Ectodermal cell (in vitro differentiated cells): Measurements from ENCODE around the gene PIM2.
A peak's percentile ranks its signal among the peaks of the same experiment; 100 is the strongest.
"Not testable (repeated sequence)": the region's sequence is repeated elsewhere in the genome, so short reads cannot be mapped to it uniquely, and the experiment has no call there.

Experiments
- H3K27ac ChIP-seq: 2 replicates; pipeline ENCODE4 v1.7.0; 2013; ENCODE audit warnings: mild to moderate bottlenecking, low read depth, low read length; ENCODE audit not compliant: insufficient read depth, poor library complexity, severe bottlenecking
- H3K27me3 ChIP-seq: 2 replicates; pipeline ENCODE4 v1.7.0; 2013; ENCODE audit warnings: mild to moderate bottlenecking, low read length; ENCODE audit not compliant: insufficient read depth, control insufficient read depth, poor library complexity, severe bottlenecking
- H3K36me3 ChIP-seq: one replicate; pipeline ENCODE4 v1.7.0; 2013; ENCODE audit warnings: low read length; ENCODE audit not compliant: control insufficient read depth, insufficient read depth
- H3K4me1 ChIP-seq: one replicate; pipeline ENCODE4 v1.7.0; 2013; ENCODE audit warnings: low read length; ENCODE audit not compliant: control insufficient read depth, insufficient read depth
- H3K4me3 ChIP-seq: 2 replicates; pipeline ENCODE4 v1.7.0; 2013; ENCODE audit warnings: low read depth, low read length, control low read depth; ENCODE audit not compliant: insufficient read depth
- H3K9me3 ChIP-seq: 2 replicates; pipeline ENCODE4 v1.7.0; 2013; ENCODE audit warnings: mild to moderate bottlenecking, low read length, moderate library complexity; ENCODE audit not compliant: control insufficient read depth
- WGBS, 2 experiments: methylation state at CpG; one replicate each; pipeline ENCODE4 v1.1.7; 2013; ENCODE audit warnings: missing lambda C conversion rate in 2 of 2; 5-methylcytosine and 5-hydroxymethylcytosine counted together

The PIM2 gene

DNA sequence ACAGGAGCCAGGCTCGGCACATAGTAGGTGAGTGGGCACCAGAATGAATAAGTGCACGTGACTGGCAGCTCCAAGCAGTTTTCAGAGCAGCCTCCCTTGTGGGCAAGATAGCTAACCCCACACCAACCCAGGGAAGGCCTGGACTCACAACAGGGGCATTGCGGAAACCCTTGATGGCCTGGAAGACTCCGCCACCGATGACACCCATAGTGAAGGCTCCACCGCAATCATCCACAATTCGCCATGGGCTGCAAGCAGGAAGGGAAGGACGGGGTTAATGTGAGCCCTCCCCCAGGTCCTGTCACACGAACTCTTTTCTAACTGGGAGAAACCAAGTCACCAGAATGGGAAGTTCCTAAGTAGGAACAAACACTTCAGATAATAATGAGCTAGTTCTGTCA, 22.2 kb downstream of the PIM2 start:
- Histone ChIP-seq H3K36me3 (peaks cover 8% of the 10 kb centered on the region), H3K4me3 (peak overlapping the region; percentile 65), H3K4me1 (no peaks in the 10 kb centered on the region), H3K27me3 (no peaks in the 10 kb centered on the region), H3K27ac (no peak overlapping the region), H3K9me3 (no peaks in the 10 kb centered on the region)
- 35 to 49% methylated on average over 8 to 9 of the region's 9 CpGs for WGBS, 2 experiments

DNA sequence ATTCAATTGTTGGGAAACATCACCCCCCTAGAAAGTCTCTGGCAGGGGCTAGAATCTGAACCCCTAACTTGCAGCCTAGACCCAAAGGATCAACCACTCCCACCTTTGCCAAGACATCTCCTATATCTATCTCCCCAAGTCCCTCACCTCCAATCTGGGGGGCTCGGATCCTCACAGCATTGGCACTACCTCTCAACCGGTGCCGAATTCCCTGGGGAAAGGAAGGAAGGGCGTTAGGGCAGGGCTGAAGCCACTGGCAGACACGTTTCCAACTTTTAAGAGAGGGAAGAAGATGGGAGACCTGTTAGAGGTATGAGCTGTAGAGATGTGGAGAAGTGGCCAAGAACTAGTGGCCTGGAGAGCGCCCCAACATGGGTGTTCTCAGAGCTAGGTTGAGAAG, 23.9 kb downstream of the PIM2 start:
- no peaks in the 10 kb centered on the region for H3K4me1 ChIP-seq
- no peaks in the 10 kb centered on the region for H3K27me3 ChIP-seq
- 95 to 98% methylated on average over 5 to 6 of the region's 6 CpGs for WGBS, 2 experiments

DNA sequence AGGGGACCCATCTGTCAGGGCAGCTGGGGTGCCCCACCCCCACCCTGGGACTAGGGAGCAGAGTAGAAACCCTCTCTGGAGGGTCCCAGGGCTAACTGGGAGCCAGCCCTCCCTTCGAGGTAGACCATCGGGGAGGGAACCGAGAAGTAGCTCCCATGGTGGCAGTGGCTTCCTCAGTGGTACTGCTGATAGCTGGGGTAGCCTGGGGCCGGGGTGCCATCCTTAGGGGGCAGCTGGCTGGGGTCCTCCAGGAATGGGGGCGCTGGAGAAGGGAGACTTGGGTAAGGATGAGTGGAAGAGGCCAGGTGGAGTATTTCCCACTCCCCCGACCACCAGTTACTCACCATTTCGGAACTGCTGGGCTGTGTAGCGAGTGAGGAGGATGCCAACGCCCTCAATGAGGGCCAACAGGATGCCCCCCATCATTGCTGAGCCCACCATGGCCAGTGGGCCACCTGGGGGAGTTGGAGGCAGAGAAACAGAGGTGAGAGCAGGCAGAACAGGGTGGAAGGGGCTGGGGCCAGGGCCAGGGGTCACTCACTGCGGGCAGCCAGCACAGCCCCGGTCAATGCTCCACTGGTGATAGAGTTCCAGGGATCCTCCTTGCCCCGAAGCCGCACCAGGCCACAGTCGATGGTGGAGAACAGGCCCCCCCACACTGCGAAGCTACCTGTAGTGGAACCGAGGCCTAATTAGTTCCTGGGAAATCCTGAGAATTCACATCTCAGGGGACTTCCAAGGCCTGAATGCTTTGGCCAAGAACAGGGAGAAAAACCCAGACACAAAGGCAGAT, 25.1 kb downstream of the PIM2 start:
- H3K9me3 ChIP-seq = no peaks in the 10 kb centered on the region

More for the DNA sequence above, 23.9 kb downstream of the PIM2 start:
- Histone ChIP-seq H3K27ac (no peak overlapping the region), H3K4me3 (no peak overlapping the region), H3K36me3 (peaks cover 4% of the 10 kb centered on the region), H3K9me3 (no peaks in the 10 kb centered on the region)

DNA sequence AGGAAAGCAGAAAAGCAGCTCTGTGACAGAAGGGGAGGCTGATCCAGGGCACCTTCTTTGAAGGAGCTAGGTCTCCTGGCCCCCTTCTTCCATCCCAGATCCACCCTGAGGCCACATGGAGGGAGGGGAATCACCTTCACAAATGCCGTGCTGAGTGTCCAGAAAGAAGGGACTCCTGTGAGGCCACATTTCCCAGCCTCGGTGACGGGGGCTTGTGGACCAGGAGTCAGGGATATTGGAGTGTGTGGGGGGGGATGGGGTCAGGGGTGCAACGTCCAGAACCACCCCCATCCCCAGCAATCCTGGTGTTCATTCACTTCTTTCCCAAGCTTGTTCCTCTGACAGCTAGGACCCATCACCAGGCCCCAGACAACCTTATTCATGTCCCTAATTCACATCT, 25.9 kb downstream of the PIM2 start:
- no peaks in the 10 kb centered on the region for H3K4me1 ChIP-seq
- 95 to 100% methylated on average over 1 to 4 of the region's 4 CpGs for WGBS, 2 experiments
- H3K4me3 ChIP-seq = no peak overlapping the region
- peaks cover 4% of the 10 kb centered on the region for H3K36me3 ChIP-seq
- no peak overlapping the region for H3K27ac ChIP-seq
- no peaks in the 10 kb centered on the region for H3K27me3 ChIP-seq
- no peaks in the 10 kb centered on the region for H3K9me3 ChIP-seq

More for the DNA sequence above, 25.1 kb downstream of the PIM2 start:
- Histone ChIP-seq H3K36me3 (peaks cover 4% of the 10 kb centered on the region), H3K4me3 (no peak overlapping the region), H3K27ac (no peak overlapping the region), H3K4me1 (no peaks in the 10 kb centered on the region), H3K27me3 (no peaks in the 10 kb centered on the region)
- 96 to 97% methylated on average over 16 of the region's 16 CpGs for WGBS, 2 experiments

DNA sequence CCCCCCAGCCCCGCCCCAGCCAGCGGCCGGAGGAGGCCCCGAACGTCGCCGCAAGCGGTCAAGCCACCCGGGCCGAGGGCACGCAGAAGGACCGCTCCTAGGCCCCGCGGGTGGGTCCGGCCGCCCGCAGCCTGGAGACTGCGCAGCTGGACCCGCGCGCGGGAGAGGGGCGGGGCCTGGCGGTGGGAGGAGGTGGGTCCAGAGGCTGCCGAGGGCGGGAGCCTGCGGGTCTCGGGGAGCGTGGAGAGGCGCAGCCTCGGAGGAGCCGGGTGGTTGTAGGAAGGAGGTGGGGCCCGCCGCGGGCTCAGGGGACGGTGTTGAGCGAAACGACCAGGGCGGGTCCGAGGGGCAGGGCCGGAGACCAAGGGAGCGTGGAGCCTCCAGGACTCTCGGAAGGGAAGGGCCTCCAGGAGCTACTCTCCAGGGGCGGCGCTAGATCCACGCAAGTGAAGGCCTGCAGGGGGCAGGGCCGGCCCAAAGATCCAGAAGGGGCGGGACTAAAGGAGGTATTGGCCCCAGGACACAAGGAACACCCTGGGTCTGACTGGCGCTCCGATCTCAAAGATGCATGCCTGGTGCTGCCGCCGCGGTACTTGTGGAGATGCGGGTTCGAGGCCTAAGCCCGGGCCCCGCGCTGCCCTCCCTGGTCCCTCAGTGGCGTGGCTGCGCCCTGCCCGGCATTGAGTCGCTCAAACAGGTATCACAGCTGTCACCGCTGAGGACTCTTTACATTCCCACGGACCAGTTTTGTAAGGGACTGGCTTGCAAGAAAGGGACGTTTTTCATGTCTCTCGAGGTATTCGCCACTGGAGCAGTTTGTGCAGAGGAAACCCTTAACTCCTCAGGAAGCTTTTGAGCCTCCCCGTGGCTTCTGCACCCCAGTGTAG, 27.2 kb downstream of the PIM2 start:
- 5 to 6% methylated on average over 68 of the region's 68 CpGs for WGBS, 2 experiments
- Histone ChIP-seq H3K36me3 (peaks cover 4% of the 10 kb centered on the region), H3K4me3 (peak overlapping the region; percentile 53), H3K9me3 (no peaks in the 10 kb centered on the region), H3K27ac (no peak overlapping the region), H3K4me1 (no peaks in the 10 kb centered on the region), H3K27me3 (no peaks in the 10 kb centered on the region)

DNA sequence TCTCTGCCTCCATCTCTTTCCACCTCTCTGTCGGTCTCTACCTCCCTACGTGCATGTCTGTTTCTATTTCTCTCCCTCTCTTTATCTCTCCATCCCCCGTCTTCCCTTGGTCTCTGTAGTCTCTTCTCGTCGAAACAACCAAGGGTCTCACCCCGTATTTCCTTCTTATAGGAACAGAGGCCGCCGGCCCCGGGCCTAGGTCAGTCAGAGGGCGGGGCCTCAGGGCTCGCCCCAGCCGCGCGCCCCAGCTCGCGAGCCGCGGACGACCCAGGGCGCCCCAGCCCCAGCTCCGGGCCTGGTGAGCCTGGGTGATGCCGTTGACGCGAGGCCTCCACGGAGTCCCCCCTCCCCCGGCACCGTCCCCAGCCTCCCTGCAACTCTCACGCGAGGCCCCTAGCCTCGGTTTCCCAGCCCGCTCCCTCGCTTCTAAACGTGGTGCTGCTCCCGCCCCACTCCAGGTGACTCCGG, 27.9 kb downstream of the PIM2 start:
- Histone ChIP-seq H3K4me3 (peak overlapping the region; percentile 53), H3K36me3 (peaks cover 4% of the 10 kb centered on the region), H3K27ac (no peak overlapping the region), H3K4me1 (no peaks in the 10 kb centered on the region), H3K27me3 (no peaks in the 10 kb centered on the region), H3K9me3 (no peaks in the 10 kb centered on the region)
- WGBS, 2 experiments = 1% methylated on average over 35 of the region's 35 CpGs

DNA sequence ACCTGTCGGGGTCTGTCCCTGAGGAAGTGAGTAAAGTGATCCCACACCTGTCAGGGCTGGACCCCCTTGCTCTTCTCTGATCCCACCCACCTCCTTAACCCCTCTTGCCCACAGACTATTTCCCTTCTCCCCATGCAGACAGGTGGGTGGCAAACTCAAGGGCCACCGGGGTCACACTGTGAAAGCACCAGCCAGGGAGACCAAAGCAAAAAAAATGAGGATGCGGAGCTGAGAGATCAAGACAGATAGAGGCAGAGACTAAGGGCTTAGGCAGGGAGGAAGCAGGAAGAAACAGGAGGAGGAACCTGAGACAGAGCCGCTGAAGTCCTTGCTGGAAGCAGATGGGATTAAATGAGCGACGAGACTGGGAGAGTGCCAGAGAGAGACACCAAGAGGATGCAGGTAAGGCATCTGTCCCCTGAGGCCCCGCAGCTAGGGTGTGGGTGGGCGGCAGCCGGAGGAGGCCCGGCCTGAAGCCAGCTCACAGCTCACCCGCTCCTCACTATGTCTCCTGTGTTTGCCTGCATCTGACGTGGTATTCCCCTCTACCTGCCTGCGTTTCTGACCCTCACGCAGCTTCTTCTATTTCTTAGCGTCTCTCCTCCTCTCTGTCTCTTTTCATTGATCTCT, 28.4 kb downstream of the PIM2 start:
- WGBS, 2 experiments = 36 to 39% methylated on average over 14 to 15 of the region's 15 CpGs
- Histone ChIP-seq H3K9me3 (no peaks in the 10 kb centered on the region), H3K27ac (no peak overlapping the region), H3K36me3 (peaks cover 4% of the 10 kb centered on the region), H3K27me3 (no peaks in the 10 kb centered on the region), H3K4me1 (no peaks in the 10 kb centered on the region), H3K4me3 (no peak overlapping the region)

DNA sequence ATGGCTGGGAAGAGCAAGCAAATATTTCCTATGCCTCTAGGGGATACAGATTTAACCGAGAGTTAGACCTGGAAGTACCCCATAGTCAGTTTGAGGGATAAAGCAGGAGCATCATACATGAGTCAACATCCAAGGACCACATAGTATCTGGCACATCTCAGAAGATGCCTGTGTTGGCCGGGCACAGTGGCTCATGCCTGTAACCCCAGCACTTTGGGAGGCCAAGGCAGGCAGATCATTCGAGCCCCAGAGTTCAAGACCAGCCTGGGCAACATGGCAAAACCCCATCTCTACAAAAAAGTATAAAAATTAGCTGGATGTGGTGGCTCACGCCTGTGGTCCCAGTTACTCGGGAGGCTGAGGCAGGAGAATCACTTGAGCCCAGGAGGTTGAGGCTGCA, 32.2 kb downstream of the PIM2 start:
- not testable (repeated sequence) for H3K36me3 ChIP-seq, H3K9me3 ChIP-seq, H3K4me1 ChIP-seq, H3K27ac ChIP-seq, H3K27me3 ChIP-seq, H3K4me3 ChIP-seq
- 87 to 93% methylated on average over 5 of the region's 5 CpGs for WGBS, 2 experiments

DNA sequence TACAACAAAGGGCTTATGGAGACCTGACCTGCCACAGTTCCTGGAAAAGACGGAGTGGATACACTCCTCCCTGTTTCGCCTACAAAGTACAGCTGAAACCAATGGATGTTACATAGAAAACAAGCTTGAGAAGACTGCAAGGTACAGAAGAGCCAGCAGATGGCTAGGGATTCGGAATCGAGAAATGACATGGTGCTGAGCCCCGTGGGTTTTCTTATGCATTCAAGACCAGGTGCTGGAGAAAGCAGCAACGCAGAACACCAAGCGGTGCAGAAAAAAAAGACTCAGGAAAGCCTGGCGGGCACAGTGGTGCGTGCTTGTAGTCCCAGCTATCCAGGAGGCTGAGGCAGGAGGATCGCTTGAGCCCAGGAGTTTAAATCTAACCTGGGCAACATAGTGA, 35.1 kb downstream of the PIM2 start:
- WGBS, 2 experiments = 82 to 85% methylated on average over 10 of the region's 10 CpGs
- no peaks in the 10 kb centered on the region for H3K27me3 ChIP-seq
- H3K36me3 ChIP-seq = no peaks in the 10 kb centered on the region
- no peaks in the 10 kb centered on the region for H3K4me1 ChIP-seq
- H3K27ac ChIP-seq = no peak overlapping the region
- H3K9me3 ChIP-seq = no peaks in the 10 kb centered on the region
- no peak overlapping the region for H3K4me3 ChIP-seq

DNA sequence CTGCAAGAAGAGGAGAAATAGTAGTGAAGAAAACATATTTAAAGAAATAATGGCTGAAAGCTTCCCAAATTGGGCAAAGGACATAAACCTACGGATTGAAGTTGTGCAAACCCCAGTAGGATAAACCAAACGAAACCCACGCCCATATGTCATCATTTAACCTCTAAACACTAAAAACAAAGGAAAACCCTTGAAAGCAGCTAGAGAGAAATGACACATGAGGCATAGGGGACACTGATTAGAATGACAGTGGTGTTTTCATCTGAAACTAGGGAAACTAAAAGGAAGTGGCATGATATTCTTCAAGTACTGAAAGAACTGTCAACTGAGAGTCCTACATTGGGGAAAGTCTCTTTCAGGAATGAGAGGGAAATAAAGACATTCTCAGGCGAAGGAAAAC, 41.9 kb downstream of the PIM2 start:
- H3K27me3 ChIP-seq, H3K9me3 ChIP-seq, H3K4me3 ChIP-seq, H3K36me3 ChIP-seq, H3K27ac ChIP-seq, H3K4me1 ChIP-seq: not testable (repeated sequence)
- 75 to 91% methylated on average over 1 to 4 of the region's 4 CpGs for WGBS, 2 experiments
